Smooth muscle cell (in vitro differentiated cells): ENCODE measurements around the gene CFAP46. TPM values are rescaled to one million over a fixed set of nuclear protein-coding genes. Genes with fewer than 3 reads are reported as not detected.

ENCODE experiments used
- DNase-seq: peaks from one replicate; lab custom pipeline; 2025; ENCODE audit not compliant: unreplicated experiment; lab: John Stamatoyannopoulos, UW
- H2AFZ ChIP-seq: fragments of 200-600 bp; sonication (generic); 2 replicates; pipeline ENCODE4 v1.6.0; 2016; ENCODE audit warnings: antibody characterized with exemption, low read depth, mild to moderate bottlenecking
- H3F3A ChIP-seq: fragments of 200-600 bp; sonication (generic); 2 replicates; pipeline ENCODE4 v1.6.0; 2017; ENCODE audit warnings: antibody characterized with exemption, low read depth
- H3K27ac ChIP-seq: fragments of 200-600 bp; sonication (generic); 2 replicates; pipeline ENCODE4 v1.5.1; 2016; ENCODE audit warnings: low read depth, mild to moderate bottlenecking
- H3K27me3 ChIP-seq: fragments of 200-600 bp; sonication (generic); 2 replicates; pipeline ENCODE4 v1.6.1; 2016; ENCODE audit warnings: low read depth, mild to moderate bottlenecking
- H3K36me3 ChIP-seq: fragments of 200-600 bp; sonication (generic); 2 replicates; pipeline ENCODE4 v1.5.1; 2016; ENCODE audit warnings: low read depth
- H3K4me1 ChIP-seq: fragments of 200-600 bp; sonication (generic); 2 replicates; pipeline ENCODE4 v1.5.1; 2016; ENCODE audit warnings: low read depth
- H3K4me2 ChIP-seq: fragments of 200-600 bp; sonication (generic); 2 replicates; pipeline ENCODE4 v1.6.0; 2016; ENCODE audit warnings: mild to moderate bottlenecking
- H3K4me3 ChIP-seq: fragments of 200-600 bp; sonication (generic); 2 replicates; pipeline ENCODE4 v1.5.1; 2016; ENCODE audit warnings: mild to moderate bottlenecking
- H3K79me2 ChIP-seq: fragments of 200-600 bp; sonication (generic); 2 replicates; pipeline ENCODE4 v1.6.0; 2016; ENCODE audit warnings: low read depth, mild to moderate bottlenecking
- H3K9ac ChIP-seq: fragments of 200-600 bp; sonication (generic); 2 replicates; pipeline ENCODE4 v1.6.0; 2016; ENCODE audit warnings: low read depth
- H3K9me3 ChIP-seq: fragments of 200-600 bp; sonication (generic); replicated peaks from 2 replicates; pipeline ENCODE4 v1.5.1; 2016; ENCODE audit warnings: low read depth
- H4K20me1 ChIP-seq: fragments of 200-600 bp; sonication (generic); 2 replicates; pipeline ENCODE4 v1.6.0; 2016; ENCODE audit warnings: low read depth
- CTCF ChIP-seq: fragments of 200-600 bp; sonication (generic); IDR thresholded peaks from 2 replicates; pipeline ENCODE4 v1.5.1; 2017; ENCODE audit warnings: borderline replicate concordance, mild to moderate bottlenecking, antibody characterized with exemption; ENCODE audit not compliant: insufficient read depth, poor library complexity, severe bottlenecking
- WGBS: methylation state at CpG from one replicate; pipeline ENCODE4 v1.1.7; 2016; ENCODE audit warnings: low lambda C conversion rate; 5-methylcytosine and 5-hydroxymethylcytosine counted together
- polyA plus RNA-seq: library from polyadenylated mRNA; unstranded; fragments of >200 nt; fragmentation: Nextera tagmentation; extraction: Ambion mirVana; gene quantifications from 2 replicates; pipeline ENCODE4 v1.2.1, GENCODE V29; 2016
- total RNA-seq: library from RNA; depleted of rRNA; stranded (reverse); fragments of >200 nt; gene quantifications from 2 replicates; pipeline ENCODE4 v1.2.3, GENCODE V29; 2014

CFAP46 gene
- total and polyA plus RNA-seq, 2 experiments from 2014 or later: 1.1 to 2.0 TPM

GRCh38 chr10:132779549-132780294 is 162.6 kb downstream of the CFAP46 start:
- Histone ChIP-seq H3K9me3 (no peaks in the 10 kb centered on the region), H3K36me3 (no peaks in the 10 kb centered on the region), H3K4me3 (no peak overlapping the region), H3F3A (peaks cover 6% of the 10 kb centered on the region), H3K79me2 (no peaks in the 10 kb centered on the region), H3K4me2 (no peak overlapping the region), H2AFZ (no peak overlapping the region), H3K27me3 (peaks cover 38% of the 10 kb centered on the region), H3K27ac (no peak overlapping the region), H3K4me1 (no peaks in the 10 kb centered on the region), H3K9ac (no peak overlapping the region), H4K20me1 (peaks cover 68% of the 10 kb centered on the region)
- 97% methylated on average over 41 of the region's 41 CpGs for WGBS
- TF ChIP-seq CTCF: no peak
- no peak for DNase-seq

GRCh38 chr10:132777441-132777840 is 164.9 kb downstream of the CFAP46 start:
- Histone ChIP-seq H3K9ac (no peak overlapping the region), H3K36me3 (no peaks in the 10 kb centered on the region), H4K20me1 (peaks cover 45% of the 10 kb centered on the region), H3F3A (no peaks in the 10 kb centered on the region), H3K4me2 (no peak overlapping the region), H3K27me3 (peaks cover 15% of the 10 kb centered on the region), H3K4me1 (no peaks in the 10 kb centered on the region), H3K4me3 (no peak overlapping the region), H2AFZ (no peak overlapping the region), H3K79me2 (no peaks in the 10 kb centered on the region), H3K27ac (no peak overlapping the region), H3K9me3 (no peaks in the 10 kb centered on the region)
- WGBS: 96% methylated on average over 14 of the region's 14 CpGs
- TF ChIP-seq CTCF: no peak
- DNase-seq: no peak

GRCh38 chr10:132776821-132777220 is 165.5 kb downstream of the CFAP46 start:
- H3K4me3 ChIP-seq: no peak overlapping the region
- H4K20me1 ChIP-seq: peaks cover 45% of the 10 kb centered on the region
- no peak overlapping the region for H3K4me2 ChIP-seq
- H3K9me3 ChIP-seq: no peaks in the 10 kb centered on the region
- no peak for TF ChIP-seq CTCF
- no peak overlapping the region for H3K9ac ChIP-seq
- WGBS: 98% methylated on average over 15 of the region's 18 CpGs
- DNase-seq: no peak
- H3K27ac ChIP-seq: no peak overlapping the region
- no peak overlapping the region for H2AFZ ChIP-seq
- H3K36me3 ChIP-seq: no peaks in the 10 kb centered on the region
- H3K79me2 ChIP-seq: no peaks in the 10 kb centered on the region
- H3K27me3 ChIP-seq: peaks cover 9% of the 10 kb centered on the region
- no peaks in the 10 kb centered on the region for H3F3A ChIP-seq
- H3K4me1 ChIP-seq: no peaks in the 10 kb centered on the region

- no peak for DNase-seq
- no peaks in the 10 kb centered on the region for H3K36me3 ChIP-seq
- H3K9me3 ChIP-seq: no peaks in the 10 kb centered on the region
- 97% methylated on average over 16 of the region's 18 CpGs for WGBS
- H3K27me3 ChIP-seq: peaks cover 2% of the 10 kb centered on the region
- no peak overlapping the region for H3K4me2 ChIP-seq
- H3K79me2 ChIP-seq: no peaks in the 10 kb centered on the region
- no peak overlapping the region for H3K27ac ChIP-seq
- no peaks in the 10 kb centered on the region for H3F3A ChIP-seq
- no peak overlapping the region for H2AFZ ChIP-seq
- no peak for TF ChIP-seq CTCF
- H3K4me1 ChIP-seq: no peaks in the 10 kb centered on the region
- no peak overlapping the region for H3K4me3 ChIP-seq
- H3K9ac ChIP-seq: no peak overlapping the region
- H4K20me1 ChIP-seq: peaks cover 39% of the 10 kb centered on the region
Observed at GRCh38 chr10:132776186-132776585, 166.2 kb downstream of the CFAP46 start.
